ENCODE measurements around the gene FRMD7.
"Not testable (repeated sequence)": the region's sequence is repeated elsewhere in the genome, so short reads cannot be mapped to it uniquely, and the experiment has no call there.

FRMD7 gene

GRCh38 chrX:132127743-132128142 is at the start of gene FRMD7:
Gene FRMD7 (minus strand): TSS chrX:132128020. CDS start chrX:132127844, 176 bp downstream.
- DNase-seq (ENCODE audit: low read depth in 2 of 2) = no peak

- DNase-seq (ENCODE audit: low read depth in 2 of 2) = no peak
Measured at GRCh38 chrX:132173647-132174046, 45.8 kb upstream of the FRMD7 start.

- no peak for DNase-seq (ENCODE audit: low read depth in 2 of 2)
Measured at GRCh38 chrX:132171881-132172280, 44.1 kb upstream of the FRMD7 start.

GRCh38 chrX:132171478-132171877 is 43.7 kb upstream of the FRMD7 start:
- no peak for DNase-seq (ENCODE audit: low read depth in 2 of 2)

- no peak for DNase-seq (ENCODE audit: low read depth in 2 of 2)
Measured at GRCh38 chrX:132169554-132169953, 41.7 kb upstream of the FRMD7 start.

DNA sequence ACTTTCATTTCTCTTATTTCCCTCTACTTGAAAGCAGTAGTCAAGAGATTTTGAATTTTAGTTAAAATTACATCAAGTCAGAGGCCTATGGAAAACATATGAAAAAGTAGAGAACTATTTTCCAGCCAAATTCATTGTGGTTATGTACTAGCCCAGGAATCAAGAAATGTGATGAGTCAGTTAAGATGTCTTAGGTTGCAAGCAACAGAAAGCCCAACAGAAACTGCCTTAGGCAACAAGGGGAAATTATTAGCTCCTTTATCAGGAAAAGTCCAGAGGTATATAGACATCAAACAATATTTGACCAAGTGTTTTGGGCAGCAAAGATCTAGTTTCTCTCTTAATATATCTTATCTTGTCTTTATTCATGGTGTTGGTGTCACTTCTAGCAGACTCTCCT is 37.8 kb upstream of the FRMD7 start:
- no peak for DNase-seq (ENCODE audit: low read depth in 2 of 2)

- no peak for DNase-seq (ENCODE audit: low read depth in 2 of 2)
Measured at GRCh38 chrX:132165005-132165404, 37.2 kb upstream of the FRMD7 start.

GRCh38 chrX:132163094-132163493 is 35.3 kb upstream of the FRMD7 start:
- DNase-seq (ENCODE audit: low read depth in 2 of 2) = not testable (repeated sequence)

GRCh38 chrX:132153166-132153565 is 25.3 kb upstream of the FRMD7 start:
- no peak for DNase-seq (ENCODE audit: low read depth in 2 of 2)

- no peak for DNase-seq (ENCODE audit: low read depth in 2 of 2)
Measured at GRCh38 chrX:132146456-132146855, 18.6 kb upstream of the FRMD7 start.

GRCh38 chrX:132144061-132144460 is 16.2 kb upstream of the FRMD7 start:
- no peak for DNase-seq (ENCODE audit: low read depth in 2 of 2)

DNA sequence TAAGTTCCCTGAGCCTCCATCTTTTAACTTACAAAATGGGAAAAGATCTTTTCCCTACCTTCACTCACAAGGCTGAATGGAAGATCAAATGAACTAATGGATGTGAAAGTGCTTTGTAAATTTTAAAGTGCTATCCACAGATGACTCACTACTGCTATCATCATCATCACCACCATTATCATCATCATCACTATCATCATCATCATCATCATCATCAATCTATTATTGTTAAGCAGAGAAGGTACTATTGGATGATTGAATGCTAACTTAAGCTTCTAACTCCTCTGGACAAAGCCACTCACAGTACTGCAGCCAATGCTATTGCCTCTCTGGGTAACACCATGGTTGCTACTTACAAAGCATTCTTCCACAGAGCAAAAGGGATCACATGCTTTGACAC is 1.9 kb downstream of the FRMD7 start:
- no peak for DNase-seq (ENCODE audit: low read depth in 2 of 2)

GRCh38 chrX:132120913-132121312 is 6.9 kb downstream of the FRMD7 start:
- no peak for DNase-seq (ENCODE audit: low read depth in 2 of 2)

GRCh38 chrX:132119821-132120515 is 7.9 kb downstream of the FRMD7 start:
- DNase-seq (ENCODE audit: low read depth in 2 of 2) = no peak

DNA sequence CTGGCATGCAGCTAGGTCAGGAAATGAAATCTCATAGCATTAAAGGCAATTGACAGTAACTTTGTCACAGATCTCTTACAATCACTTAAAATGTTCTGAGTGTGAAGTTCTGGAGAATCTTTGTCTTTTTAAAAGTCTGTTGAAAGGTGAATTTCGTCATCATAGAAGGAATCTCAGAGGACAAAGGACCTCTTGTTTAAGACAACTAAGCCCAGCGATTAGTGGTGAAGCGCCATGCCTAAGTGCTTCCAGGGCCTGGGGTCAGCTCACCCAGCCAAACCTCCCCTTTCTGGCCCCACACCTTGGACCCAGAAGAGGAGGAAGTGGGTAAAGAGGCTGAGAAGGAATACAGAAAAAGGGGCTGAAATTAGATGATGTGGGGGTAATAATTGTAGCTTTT is 8.5 kb downstream of the FRMD7 start:
- no peak for DNase-seq (ENCODE audit: low read depth in 2 of 2)

GRCh38 chrX:132118358-132118757 is 9.5 kb downstream of the FRMD7 start:
- no peak for DNase-seq (ENCODE audit: low read depth in 2 of 2)

- DNase-seq (ENCODE audit: low read depth in 2 of 2) = no peak
Measured at GRCh38 chrX:132115792-132116191, 12.0 kb downstream of the FRMD7 start.

DNA sequence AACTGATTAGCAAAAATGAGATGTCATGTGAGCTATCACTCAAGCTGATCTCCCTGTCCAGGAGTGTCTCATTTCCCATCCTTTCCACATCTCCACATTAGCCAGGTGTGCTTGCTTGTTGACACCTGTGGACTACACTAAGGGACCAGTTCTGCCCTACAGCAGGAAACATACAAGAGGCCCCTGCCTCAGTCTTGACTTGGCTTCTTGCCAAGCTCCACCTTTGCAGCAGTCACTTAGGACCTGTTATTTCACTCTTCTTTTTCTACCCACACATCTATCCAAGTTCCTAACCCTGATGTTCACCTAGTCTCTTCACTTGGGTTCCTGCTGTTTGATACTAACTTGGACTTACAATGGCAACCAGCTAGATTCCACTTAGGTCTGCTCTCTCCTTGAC is 13.2 kb downstream of the FRMD7 start:
- no peak for DNase-seq (ENCODE audit: low read depth in 2 of 2)

- no peak for DNase-seq (ENCODE audit: low read depth in 2 of 2)
Measured at GRCh38 chrX:132107291-132107690, 20.5 kb downstream of the FRMD7 start.

DNA sequence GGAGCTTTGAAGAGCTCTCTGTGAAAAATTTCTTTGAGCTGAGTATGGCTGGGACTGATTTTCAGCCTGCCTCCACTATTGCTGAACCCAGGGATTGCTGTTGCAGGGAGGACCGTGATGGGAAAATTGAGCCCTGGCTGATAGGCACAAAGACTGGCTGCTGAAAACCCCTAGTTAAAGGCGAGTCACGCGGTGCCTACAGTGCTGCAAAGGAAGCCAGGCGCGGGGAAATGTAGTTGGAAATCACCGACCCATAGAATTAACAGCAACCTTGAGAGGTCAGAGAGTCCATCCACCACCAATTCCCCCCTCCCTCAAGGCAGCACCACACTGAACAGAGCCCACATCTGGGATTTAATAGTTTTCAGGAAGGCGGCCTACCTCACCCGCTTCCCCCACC is 26.0 kb downstream of the FRMD7 start:
- DNase-seq (ENCODE audit: low read depth in 2 of 2) = no peak

DNA sequence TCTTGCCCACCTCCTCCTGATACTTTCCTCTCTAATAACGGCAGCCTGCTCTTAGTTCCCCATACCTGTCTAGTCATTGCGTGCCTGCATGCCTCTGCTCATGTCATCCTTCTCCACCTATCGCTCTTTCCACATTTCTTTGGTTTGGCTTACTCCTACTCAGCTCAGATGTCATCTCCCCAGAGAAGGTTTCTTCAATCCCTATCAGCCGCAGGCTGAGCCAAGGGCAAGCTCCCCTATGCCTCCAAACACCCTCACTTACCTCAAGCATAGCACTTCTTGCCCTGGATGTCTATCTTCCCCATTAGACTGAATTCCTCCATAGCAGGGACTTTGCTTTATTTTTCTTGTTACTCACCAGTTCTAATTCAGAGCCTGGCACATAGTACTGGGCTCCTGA is 26.6 kb downstream of the FRMD7 start:
- DNase-seq (ENCODE audit: low read depth in 2 of 2) = no peak

DNA sequence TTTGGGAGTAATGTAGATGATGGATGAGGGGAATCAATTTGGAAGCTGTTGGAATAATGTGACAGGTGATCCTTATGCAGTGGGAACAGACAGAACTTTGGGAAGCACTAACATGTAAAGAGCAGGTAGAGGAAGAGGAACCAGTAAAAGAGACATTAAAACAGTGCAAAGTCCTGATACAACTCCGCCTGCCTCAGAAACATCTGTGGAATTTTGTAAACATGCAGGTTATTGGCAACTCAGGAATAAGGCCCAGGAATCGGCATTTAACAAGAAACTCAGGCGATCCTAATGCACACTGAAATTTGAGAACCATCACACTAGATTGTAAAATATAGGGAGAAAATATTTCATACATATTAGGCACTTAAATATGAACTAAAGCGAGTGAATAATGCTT is 29.1 kb downstream of the FRMD7 start:
- not testable (repeated sequence) for DNase-seq (ENCODE audit: low read depth in 2 of 2)

- no peak for DNase-seq (ENCODE audit: low read depth in 2 of 2)
Measured at GRCh38 chrX:132094164-132094563, 33.7 kb downstream of the FRMD7 start.

- DNase-seq (ENCODE audit: low read depth in 2 of 2) = no peak
Measured at GRCh38 chrX:132093239-132093860, 34.5 kb downstream of the FRMD7 start.
